Natural killer cell (primary cell): ENCODE results near the gene TMEM141. TPM values are rescaled to one million over a fixed set of nuclear protein-coding genes. Genes with fewer than 3 reads are reported as not detected.

Experiments used
- ATAC-seq, 3 donors: fragments of 150-1000 bp in 2 of 3; fragments of 200-7000 bp in 1 of 3; cut with Tn5 transposase; 1 replicate in 1 of 3; 2 replicates in 2 of 3; pipeline ENCODE4 v1.10.0; 2021; ENCODE audit warnings: mild to moderate bottlenecking in 2 of 3, moderate library complexity in 2 of 3
- DNase-seq, 2 donors: peaks; one replicate each; pipeline versions ENCODE4 v3.0.0 to v3.0.0-alpha.2; 2013 to 2021; ENCODE audit warnings: mixed read lengths in 1 of 2
- H3K27ac ChIP-seq: one replicate; pipeline ENCODE4 v1.5.1; 2013; ENCODE audit warnings: mild to moderate bottlenecking, low read length
- H3K27me3 ChIP-seq: one replicate; pipeline ENCODE4 v1.6.1; 2013; ENCODE audit warnings: low read length; ENCODE audit not compliant: control insufficient read depth, insufficient read depth
- H3K36me3 ChIP-seq: one replicate; pipeline ENCODE4 v1.6.1; 2013; ENCODE audit warnings: low read length; ENCODE audit not compliant: control insufficient read depth, insufficient read depth
- H3K4me1 ChIP-seq: one replicate; pipeline ENCODE4 v1.6.1; 2013; ENCODE audit warnings: low read length; ENCODE audit not compliant: control insufficient read depth, insufficient read depth
- H3K4me3 ChIP-seq: one replicate; pipeline ENCODE4 v1.5.1; 2013; ENCODE audit warnings: low read length
- H3K9me3 ChIP-seq: one replicate; pipeline ENCODE4 v1.6.1; 2013; ENCODE audit warnings: low read length; ENCODE audit not compliant: control insufficient read depth, insufficient read depth
- H3K27ac Mint-ChIP-seq, 2 donors: one replicate each; pipeline ENCODE4 v1.8.0; 2022; ENCODE audit warnings: mild to moderate bottlenecking in 2 of 2, mixed read lengths in 2 of 2, moderate library complexity in 1 of 2
- H3K27me3 Mint-ChIP-seq, 2 donors: one replicate each; pipeline ENCODE4 v1.8.0; 2022; ENCODE audit warnings: low read depth in 2 of 2, mixed read lengths in 2 of 2
- H3K36me3 Mint-ChIP-seq: one replicate; pipeline ENCODE4 v1.8.0; 2022; ENCODE audit warnings: mixed read lengths
- H3K4me1 Mint-ChIP-seq, 2 donors: one replicate each; pipeline ENCODE4 v1.8.0; 2022; ENCODE audit warnings: mixed read lengths in 2 of 2
- H3K4me3 Mint-ChIP-seq: one replicate; pipeline ENCODE4 v1.8.0; 2022; ENCODE audit warnings: mild to moderate bottlenecking, moderate library complexity, mixed read lengths
- H3K9me3 Mint-ChIP-seq, 2 donors: one replicate each; pipeline ENCODE4 v1.8.0; 2022; ENCODE audit warnings: mixed read lengths in 2 of 2
- WGBS: methylation state at CpG from one replicate; pipeline ENCODE4 v1.1.7; 2013; ENCODE audit warnings: missing lambda C conversion rate; ENCODE audit not compliant: insufficient coverage; 5-methylcytosine and 5-hydroxymethylcytosine counted together
- intact Hi-C: fragments of 100-400 bp; cut with micrococcal nuclease; formaldehyde crosslinking; loops from one replicate; pipeline ENCODE4 v1.14.2; 2022
- total RNA-seq, 4 donors: library from RNA; stranded (reverse); fragments of 120-200 nt in 1 of 4; gene quantifications; one replicate each; pipeline versions ENCODE4 v1.2.3 to v1.2.4, GENCODE V29; 2013 to 2022
- TF ChIP-seq, protein P1 (sequence below): fragments of 200-600 bp; IDR thresholded peaks from one replicate; pipeline ENCODE4 v1.8.0; 2022; ENCODE audit warnings: antibody characterized with exemption

The TMEM141 gene
- total RNA-seq, 3 donors from 2014 or later (not counting 1 experiment from before 2014, with no cell fraction given): 22.4 to 26.9 (median 26.6) TPM

DNA sequence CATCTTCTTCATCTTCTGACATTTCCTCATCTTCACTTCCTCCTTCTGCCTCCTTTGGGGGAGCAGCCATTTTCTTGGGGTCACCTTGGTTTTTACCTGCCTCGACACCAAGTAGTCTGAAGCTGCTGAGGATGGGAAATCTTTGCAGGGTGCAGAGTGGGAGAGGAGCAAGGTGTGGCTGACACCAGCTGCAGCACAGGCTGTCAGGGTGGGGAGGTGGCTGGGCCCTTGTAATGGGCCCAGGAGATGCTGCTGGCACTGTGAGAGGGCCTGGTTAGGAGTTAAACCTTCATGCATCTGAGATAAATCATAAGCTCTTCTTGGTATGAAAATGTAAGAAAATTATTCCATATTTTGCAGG lies 24.3 kb downstream of the TMEM141 start:
- Mint-ChIP-seq H3K4me1 (peaks cover 17 to 36% of the 10 kb centered on the region in 2 donors), H3K4me3 (no peak overlapping the region), H3K27ac (no peak overlapping the region), H3K36me3 (no peaks in the 10 kb centered on the region), H3K27me3 (peaks cover 0 to 2% of the 10 kb centered on the region in 2 donors), H3K9me3 (no peaks in the 10 kb centered on the region)
- DNase-seq: no peak
- intact Hi-C loops: no loop called here
- TF ChIP-seq, protein P1, sequence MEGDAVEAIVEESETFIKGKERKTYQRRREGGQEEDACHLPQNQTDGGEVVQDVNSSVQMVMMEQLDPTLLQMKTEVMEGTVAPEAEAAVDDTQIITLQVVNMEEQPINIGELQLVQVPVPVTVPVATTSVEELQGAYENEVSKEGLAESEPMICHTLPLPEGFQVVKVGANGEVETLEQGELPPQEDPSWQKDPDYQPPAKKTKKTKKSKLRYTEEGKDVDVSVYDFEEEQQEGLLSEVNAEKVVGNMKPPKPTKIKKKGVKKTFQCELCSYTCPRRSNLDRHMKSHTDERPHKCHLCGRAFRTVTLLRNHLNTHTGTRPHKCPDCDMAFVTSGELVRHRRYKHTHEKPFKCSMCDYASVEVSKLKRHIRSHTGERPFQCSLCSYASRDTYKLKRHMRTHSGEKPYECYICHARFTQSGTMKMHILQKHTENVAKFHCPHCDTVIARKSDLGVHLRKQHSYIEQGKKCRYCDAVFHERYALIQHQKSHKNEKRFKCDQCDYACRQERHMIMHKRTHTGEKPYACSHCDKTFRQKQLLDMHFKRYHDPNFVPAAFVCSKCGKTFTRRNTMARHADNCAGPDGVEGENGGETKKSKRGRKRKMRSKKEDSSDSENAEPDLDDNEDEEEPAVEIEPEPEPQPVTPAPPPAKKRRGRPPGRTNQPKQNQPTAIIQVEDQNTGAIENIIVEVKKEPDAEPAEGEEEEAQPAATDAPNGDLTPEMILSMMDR: no peak
- no peaks in the 10 kb centered on the region for H3K9me3 ChIP-seq
- peaks cover 12% of the 10 kb centered on the region for H3K36me3 ChIP-seq
- 25% methylated on average over 1 of the region's 1 CpG for WGBS
- no peaks in the 10 kb centered on the region for H3K27me3 ChIP-seq
- ATAC-seq: no peak
- peaks cover 5% of the 10 kb centered on the region for H3K4me1 ChIP-seq
- no peak overlapping the region for H3K4me3 ChIP-seq
- H3K27ac ChIP-seq: no peak overlapping the region

GRCh38 chr9:136820971-136821825 lies 30.1 kb downstream of the TMEM141 start:
- Mint-ChIP-seq H3K36me3 (no peaks in the 10 kb centered on the region), H3K4me3 (peak overlapping the region; percentile 41), H3K4me1 (peaks cover 6 to 14% of the 10 kb centered on the region in 2 donors), H3K27ac (no peak overlapping the region), H3K9me3 (no peaks in the 10 kb centered on the region), H3K27me3 (peaks cover 0 to 2% of the 10 kb centered on the region in 2 donors)
- Histone ChIP-seq H3K4me1 (peaks cover 6% of the 10 kb centered on the region), H3K27ac (no peak overlapping the region), H3K36me3 (peaks cover 10% of the 10 kb centered on the region), H3K9me3 (no peaks in the 10 kb centered on the region), H3K4me3 (no peak overlapping the region), H3K27me3 (no peaks in the 10 kb centered on the region)
- ATAC-seq (peak; percentile 26 to 64 (median 39)), DNase-seq (no peak)
- intact Hi-C loops: no loop called here
- 41% methylated on average over 83 of the region's 83 CpGs for WGBS
- TF ChIP-seq, protein P1: no peak

- H3K9me3 ChIP-seq: no peaks in the 10 kb centered on the region
- WGBS: 84% methylated on average over 42 of the region's 42 CpGs
These were observed 30.8 kb downstream of the TMEM141 start for GRCh38 chr9:136821826-136822544.

More at GRCh38 chr9:136821826-136822544, 30.8 kb downstream of the TMEM141 start:
- no peak for ATAC-seq
- Mint-ChIP-seq H3K4me3 (no peak overlapping the region), H3K27ac (no peak overlapping the region), H3K4me1 (peaks cover 6 to 14% of the 10 kb centered on the region in 2 donors), H3K27me3 (peaks cover 0 to 2% of the 10 kb centered on the region in 2 donors), H3K36me3 (no peaks in the 10 kb centered on the region), H3K9me3 (no peaks in the 10 kb centered on the region)
- DNase-seq: no peak
- intact Hi-C loops: no loop called here
- Histone ChIP-seq H3K36me3 (peaks cover 12% of the 10 kb centered on the region), H3K27ac (no peak overlapping the region), H3K4me3 (no peak overlapping the region), H3K4me1 (peaks cover 6% of the 10 kb centered on the region), H3K27me3 (no peaks in the 10 kb centered on the region)
- TF ChIP-seq, protein P1: no peak
